GM23338 (cell line): ENCODE measurements around the gene CPLANE1. TPM values are rescaled to one million over a fixed set of nuclear protein-coding genes. Genes with fewer than 3 reads are reported as not detected.

ENCODE experiments used
- CTCF ChIP-seq, 2 experiments: fragments of 200-600 bp in 1 of 2; sonication (generic) in 1 of 2; conservative IDR thresholded peaks; 2 replicates each; pipeline versions ENCODE4 v1.5.1 to v1.6.1; 2016 to 2017; ENCODE audit warnings: antibody characterized with exemption in 2 of 2, low read depth in 2 of 2, mild to moderate bottlenecking in 2 of 2, moderate library complexity in 1 of 2
- EZH2phosphoT487 ChIP-seq: fragments of 200-600 bp; sonication (generic); IDR thresholded peaks from one replicate; pipeline ENCODE4 v1.8.1; 2018; ENCODE audit warnings: antibody characterized with exemption; ENCODE audit not compliant: unreplicated experiment
- JUNB ChIP-seq: IDR thresholded peaks from one replicate; pipeline ENCODE4 v1.6.1; 2016; ENCODE audit warnings: antibody characterized with exemption; ENCODE audit not compliant: unreplicated experiment
- NANOG ChIP-seq: IDR thresholded peaks from 2 replicates; pipeline ENCODE4 v1.6.1; 2016; ENCODE audit warnings: antibody characterized with exemption, borderline replicate concordance
- POLR2AphosphoS5 ChIP-seq: IDR thresholded peaks from 2 replicates; pipeline ENCODE4 v1.6.1; 2016; ENCODE audit warnings: antibody characterized with exemption, low read depth
- ZNF331 ChIP-seq: fragments of 250-450 bp; sonication (Bioruptor Pico); IDR thresholded peaks from 2 replicates; pipeline ENCODE4 v1.5.0; 2020; ENCODE audit warnings: low read depth, mild to moderate bottlenecking, moderate library complexity
- ZNF462 ChIP-seq: fragments of 250-450 bp; sonication (Bioruptor Pico); IDR thresholded peaks from 2 replicates; pipeline ENCODE4 v1.5.0; 2020; ENCODE audit warnings: mild to moderate bottlenecking, moderate library complexity
- polyA plus RNA-seq: library from polyadenylated mRNA; unstranded; fragments of >200 nt; fragmentation: Nextera tagmentation; extraction: Ambion mirVana; gene quantifications from 2 replicates; pipeline ENCODE4 v1.2.1, GENCODE V29; 2016
- total RNA-seq: library from RNA; depleted of rRNA; stranded (reverse); fragments of >200 nt; shearing (Covaris generic); gene quantifications from 2 replicates; pipeline ENCODE4 v1.2.3, GENCODE V29; 2014
- TF ChIP-seq, protein P1 (sequence below): IDR thresholded peaks from 2 replicates; pipeline ENCODE4 v1.6.1; 2016; ENCODE audit warnings: antibody characterized with exemption
- TF ChIP-seq, protein P2 (sequence below): IDR thresholded peaks from one replicate; pipeline ENCODE4 v1.6.1; 2018; ENCODE audit warnings: antibody characterized with exemption; ENCODE audit not compliant: unreplicated experiment

CPLANE1 gene
- total and polyA plus RNA-seq, 2 experiments from 2014 or later, result 5.1 to 8.3 TPM

DNA sequence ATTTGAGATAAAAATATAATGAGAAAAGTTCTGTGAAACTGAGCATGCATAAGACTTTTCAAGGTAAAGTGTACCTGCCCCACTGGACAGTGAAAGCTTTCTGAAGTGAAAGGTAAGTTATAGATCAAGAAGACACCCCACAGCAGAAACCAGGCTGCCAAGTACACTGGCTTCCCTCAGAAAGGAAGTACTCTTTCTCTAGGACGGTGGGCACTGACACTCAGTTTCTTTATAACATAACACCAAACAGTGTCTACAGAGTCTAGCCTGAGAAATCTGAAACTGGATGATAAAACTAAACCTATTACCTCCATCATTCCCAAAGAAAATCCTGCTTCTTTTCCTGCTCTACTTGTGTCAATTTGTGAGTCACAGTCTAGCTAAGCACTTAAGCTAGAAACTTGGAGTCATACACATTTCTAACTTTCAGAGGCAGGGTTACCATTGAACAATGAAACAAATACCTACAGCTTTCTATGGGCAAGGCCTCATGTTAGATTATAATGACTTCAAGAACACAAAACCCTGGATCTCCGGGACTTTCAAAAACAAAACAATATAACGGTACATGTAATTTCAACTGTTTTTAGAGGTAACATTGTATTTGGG is 136.7 kb downstream of the CPLANE1 start (continued):
- TF ChIP-seq ZNF462 (CRISPR knock-in tag), result no peak
- TF ChIP-seq EZH2phosphoT487, result no peak
- TF ChIP-seq ZNF331 (CRISPR knock-in tag), result no peak
- TF ChIP-seq, protein P1, sequence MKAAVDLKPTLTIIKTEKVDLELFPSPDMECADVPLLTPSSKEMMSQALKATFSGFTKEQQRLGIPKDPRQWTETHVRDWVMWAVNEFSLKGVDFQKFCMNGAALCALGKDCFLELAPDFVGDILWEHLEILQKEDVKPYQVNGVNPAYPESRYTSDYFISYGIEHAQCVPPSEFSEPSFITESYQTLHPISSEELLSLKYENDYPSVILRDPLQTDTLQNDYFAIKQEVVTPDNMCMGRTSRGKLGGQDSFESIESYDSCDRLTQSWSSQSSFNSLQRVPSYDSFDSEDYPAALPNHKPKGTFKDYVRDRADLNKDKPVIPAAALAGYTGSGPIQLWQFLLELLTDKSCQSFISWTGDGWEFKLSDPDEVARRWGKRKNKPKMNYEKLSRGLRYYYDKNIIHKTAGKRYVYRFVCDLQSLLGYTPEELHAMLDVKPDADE, result no peak
- TF ChIP-seq NANOG, result no peak
- TF ChIP-seq POLR2AphosphoS5, result no peak
- TF ChIP-seq CTCF (conservative IDR thresholded peaks at IDR 0.05; ENCODE audit: low read depth in 2 of 2), result no peak
- TF ChIP-seq, protein P2, sequence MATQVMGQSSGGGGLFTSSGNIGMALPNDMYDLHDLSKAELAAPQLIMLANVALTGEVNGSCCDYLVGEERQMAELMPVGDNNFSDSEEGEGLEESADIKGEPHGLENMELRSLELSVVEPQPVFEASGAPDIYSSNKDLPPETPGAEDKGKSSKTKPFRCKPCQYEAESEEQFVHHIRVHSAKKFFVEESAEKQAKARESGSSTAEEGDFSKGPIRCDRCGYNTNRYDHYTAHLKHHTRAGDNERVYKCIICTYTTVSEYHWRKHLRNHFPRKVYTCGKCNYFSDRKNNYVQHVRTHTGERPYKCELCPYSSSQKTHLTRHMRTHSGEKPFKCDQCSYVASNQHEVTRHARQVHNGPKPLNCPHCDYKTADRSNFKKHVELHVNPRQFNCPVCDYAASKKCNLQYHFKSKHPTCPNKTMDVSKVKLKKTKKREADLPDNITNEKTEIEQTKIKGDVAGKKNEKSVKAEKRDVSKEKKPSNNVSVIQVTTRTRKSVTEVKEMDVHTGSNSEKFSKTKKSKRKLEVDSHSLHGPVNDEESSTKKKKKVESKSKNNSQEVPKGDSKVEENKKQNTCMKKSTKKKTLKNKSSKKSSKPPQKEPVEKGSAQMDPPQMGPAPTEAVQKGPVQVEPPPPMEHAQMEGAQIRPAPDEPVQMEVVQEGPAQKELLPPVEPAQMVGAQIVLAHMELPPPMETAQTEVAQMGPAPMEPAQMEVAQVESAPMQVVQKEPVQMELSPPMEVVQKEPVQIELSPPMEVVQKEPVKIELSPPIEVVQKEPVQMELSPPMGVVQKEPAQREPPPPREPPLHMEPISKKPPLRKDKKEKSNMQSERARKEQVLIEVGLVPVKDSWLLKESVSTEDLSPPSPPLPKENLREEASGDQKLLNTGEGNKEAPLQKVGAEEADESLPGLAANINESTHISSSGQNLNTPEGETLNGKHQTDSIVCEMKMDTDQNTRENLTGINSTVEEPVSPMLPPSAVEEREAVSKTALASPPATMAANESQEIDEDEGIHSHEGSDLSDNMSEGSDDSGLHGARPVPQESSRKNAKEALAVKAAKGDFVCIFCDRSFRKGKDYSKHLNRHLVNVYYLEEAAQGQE, result no peak
- TF ChIP-seq JUNB, result no peak
